Heart right ventricle (tissue), 16 donors: ENCODE measurements around the gene RAB3B. TPM values are rescaled to one million over a fixed set of nuclear protein-coding genes. Genes with fewer than 3 reads are reported as not detected.

Experiments
- ATAC-seq, 8 donors: fragments of 200-7000 bp; cut with Tn5 transposase; one replicate each; pipeline ENCODE4 v1.9.1; 2020; ENCODE audit warnings: mild to moderate bottlenecking in 8 of 8, moderate library complexity in 8 of 8, moderate number of reproducible peaks in 1 of 8
- DNase-seq, 2 donors: peaks; one replicate each; pipeline ENCODE4 v3.0.0-alpha.2; 2020
- H3K27ac ChIP-seq, 10 donors: fragments of 200-600 bp; sonication (generic) in 2 of 10; one replicate each; pipeline versions ENCODE4 v1.5.0 to v1.8.0; 2020 to 2022; ENCODE audit warnings: mild to moderate bottlenecking in 3 of 10
- H3K27me3 ChIP-seq, 7 donors: fragments of 200-600 bp; one replicate each; pipeline ENCODE4 v1.8.0; 2021 to 2022; ENCODE audit warnings: mild to moderate bottlenecking in 2 of 7
- H3K36me3 ChIP-seq, 9 donors: fragments of 200-600 bp; sonication (generic) in 1 of 9; one replicate each; pipeline versions ENCODE4 v1.5.0 to v1.8.0; 2020 to 2022; ENCODE audit warnings: mild to moderate bottlenecking in 2 of 9
- H3K4me1 ChIP-seq, 9 donors: fragments of 200-600 bp; sonication (generic) in 1 of 9; one replicate each; pipeline versions ENCODE4 v1.5.0 to v1.8.0; 2020 to 2022; ENCODE audit warnings: mild to moderate bottlenecking in 4 of 9
- H3K4me3 ChIP-seq, 10 donors: fragments of 200-600 bp; sonication (generic) in 2 of 10; one replicate each; pipeline versions ENCODE4 v1.5.0 to v1.8.0; 2020 to 2022; ENCODE audit warnings: mild to moderate bottlenecking in 7 of 10, moderate library complexity in 2 of 10
- H3K9me3 ChIP-seq, 11 donors: fragments of 200-600 bp in 10 of 11; sonication (generic) in 2 of 11; one replicate each; pipeline versions ENCODE4 v1.5.0 to v1.8.0; 2013 to 2022; ENCODE audit warnings: mild to moderate bottlenecking in 2 of 11, control low read depth in 1 of 11, moderate library complexity in 1 of 11
- CTCF ChIP-seq, 9 donors: fragments of 200-600 bp; sonication (generic) in 2 of 9; IDR thresholded peaks; one replicate each; pipeline versions ENCODE4 v1.5.0 to v1.8.0; 2021 to 2022; ENCODE audit warnings: antibody characterized with exemption in 9 of 9, mild to moderate bottlenecking in 5 of 9, moderate library complexity in 1 of 9
- WGBS, 2 donors: extraction: QIAGEN DNeasy Blood & Tissue Kit; methylation state at CpG; one replicate each; pipeline ENCODE4 v1.1.7; 2013; ENCODE audit warnings: inconsistent platforms in 1 of 2; 5-methylcytosine and 5-hydroxymethylcytosine counted together
- intact Hi-C, 10 donors: fragments of 100-400 bp; cut with DNase I; formaldehyde crosslinking; loops; one replicate each; pipeline versions ENCODE4 v1.11.1 to v1.14.2; 2022
- polyA plus RNA-seq, 2 donors: library from polyadenylated mRNA; stranded (reverse); fragments of 200-250 nt; gene quantifications; one replicate each; pipeline ENCODE4 v1.2.3, GENCODE V29; 2013
- total RNA-seq, 10 donors: library from RNA; stranded (reverse); fragmentation: NEBNext Ultra II Directional in 3 of 10; extraction: Animal tissue kit (Norgen Biotek cat#: 25700) in 3 of 10; gene quantifications; one replicate each; pipeline versions ENCODE4 v1.2.1 to v1.2.4, GENCODE V29; 2021 to 2023
- donor health status: Arrhythmogenic right ventricular cardiomyopathy.
- donor health status: ischemic (EF 13 %, LVEDD 7.1; RV severe dilation, severe dysfunction).
- donor health status: healthy with polysubstance abuse.
- donor health status: DM: no; HTN: yes; CAD: no.
- donor health status: DM: no; HTN: no; CAD: no.
- donor health status: ischemic (EF 25% LVEDD 6.9; RV normal size, moderate dysfunction).
- donor health status: ischemic (EF 25% LVEDD 5.7; RV mildly dilated, moderate dysfunction).
- donor health status: healthy.
- donor health status: DM: yes; HTN: yes; CAD: no.
- donor health status: Ischemic cardiomyopathy.
- donor health status: ischemic (EF 35%, LVEDD 5.7; RV mildly dilated, moderate dysfunction).
- donor health status: nonischemic (EF 11% LVEDD 7.7; RV severe dilation, severe dysfunction).
- donor health status: DM: yes; HTN: yes; CAD: no.
- donor health status: PGD.
- donor health status: ischemic (EF 29% LVEDD 5.4; RV normal size, mild dysfunction).
- donor health status: nonischemic (EF 23%, LVEDD 6.1; RV moderate dilation, normal function).

The RAB3B gene
- total and polyA plus RNA-seq, 12 donors: 0.01 to 0.02 TPM; not detected in 10

- no peaks in the 10 kb centered on the region for H3K36me3 ChIP-seq
- 62 to 70% methylated on average over 4 of the region's 4 CpGs for WGBS, 2 donors
- no peak overlapping the region for H3K27ac ChIP-seq
- no peaks in the 10 kb centered on the region for H3K4me1 ChIP-seq
- no peak for TF ChIP-seq CTCF (IDR thresholded peaks at IDR 0.05)
- H3K9me3 ChIP-seq: no peaks in the 10 kb centered on the region
- peaks cover 0 to 63% (median 32%) of the 10 kb centered on the region in 7 donors for H3K27me3 ChIP-seq
- intact Hi-C loops: loop anchor here in 1 of 10 donors (5.0 kb wide), 1 partner anchor 42 kb away; no protein-coding TSS in a partner anchor
- ATAC-seq (no peak), DNase-seq (no peak)
- H3K4me3 ChIP-seq: no peak overlapping the region
Observed at GRCh38 chr1:51910221-51911000, 80.1 kb downstream of the RAB3B start.

- ATAC-seq (no peak), DNase-seq (no peak)
- TF ChIP-seq CTCF (IDR thresholded peaks at IDR 0.05): no peak
- Histone ChIP-seq H3K4me3 (no peak overlapping the region), H3K36me3 (no peaks in the 10 kb centered on the region), H3K9me3 (no peaks in the 10 kb centered on the region), H3K27ac (no peak overlapping the region), H3K27me3 (peaks cover 0 to 57% (median 31%) of the 10 kb centered on the region in 7 donors), H3K4me1 (no peaks in the 10 kb centered on the region)
- intact Hi-C loops: no loop called here
- 50 to 54% methylated on average over 2 of the region's 2 CpGs for WGBS, 2 donors
Observed at GRCh38 chr1:51908499-51908898, 82.0 kb downstream of the RAB3B start.

- no peaks in the 10 kb centered on the region for H3K9me3 ChIP-seq
- no peak overlapping the region for H3K27ac ChIP-seq
- ATAC-seq (no peak), DNase-seq (no peak)
- H3K4me3 ChIP-seq: no peak overlapping the region
- H3K27me3 ChIP-seq: peaks cover 0 to 64% (median 29%) of the 10 kb centered on the region in 7 donors
- H3K4me1 ChIP-seq: no peaks in the 10 kb centered on the region
- TF ChIP-seq CTCF (IDR thresholded peaks at IDR 0.05): no peak
- intact Hi-C loops: no loop called here
- WGBS, 2 donors: 69 to 73% methylated on average over 4 of the region's 4 CpGs
- H3K36me3 ChIP-seq: no peaks in the 10 kb centered on the region
Observed at GRCh38 chr1:51907079-51907702, 83.3 kb downstream of the RAB3B start.

- ATAC-seq (no peak), DNase-seq (no peak)
- Histone ChIP-seq H3K27me3 (peaks cover 0 to 62% (median 29%) of the 10 kb centered on the region in 7 donors), H3K9me3 (no peaks in the 10 kb centered on the region), H3K4me3 (no peak overlapping the region), H3K27ac (no peak overlapping the region), H3K4me1 (no peaks in the 10 kb centered on the region), H3K36me3 (no peaks in the 10 kb centered on the region)
- intact Hi-C loops: no loop called here
- WGBS, 2 donors: 66 to 72% methylated on average over 4 of the region's 4 CpGs
- no peak for TF ChIP-seq CTCF (IDR thresholded peaks at IDR 0.05)
Observed at GRCh38 chr1:51906306-51907078, 84.0 kb downstream of the RAB3B start.
